HG02642 (cell line): Measurements from ENCODE around the gene GNA12.

Experiments
- ATAC-seq: cut with Tn5 transposase; IDR thresholded peaks from one replicate; pipeline ENCODE4 v1.9.1; 2021; ENCODE audit warnings: mild to moderate bottlenecking; ENCODE audit not compliant: unreplicated experiment, poor library complexity

GNA12 gene

DNA sequence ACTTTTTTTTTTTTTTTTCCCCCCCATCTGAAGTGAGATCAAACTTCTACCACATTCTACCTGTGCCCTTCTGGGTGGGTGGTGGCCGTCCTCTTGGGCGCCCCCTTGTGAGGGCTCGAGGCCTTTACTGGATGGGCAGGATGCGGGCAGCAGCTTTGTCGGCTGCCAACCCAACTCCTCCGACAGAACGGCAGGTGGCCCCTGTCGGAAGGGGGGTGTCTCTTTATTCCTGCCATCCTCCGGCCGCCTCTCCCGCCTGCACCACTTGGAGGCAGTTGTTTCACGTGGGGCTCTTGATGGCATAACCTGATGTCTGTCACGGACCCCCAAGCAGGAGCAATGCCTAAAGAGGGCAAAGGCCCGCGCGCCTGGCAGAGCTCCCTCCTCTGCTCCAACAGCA, 125.1 kb downstream of the GNA12 start:
- no peak for ATAC-seq

DNA sequence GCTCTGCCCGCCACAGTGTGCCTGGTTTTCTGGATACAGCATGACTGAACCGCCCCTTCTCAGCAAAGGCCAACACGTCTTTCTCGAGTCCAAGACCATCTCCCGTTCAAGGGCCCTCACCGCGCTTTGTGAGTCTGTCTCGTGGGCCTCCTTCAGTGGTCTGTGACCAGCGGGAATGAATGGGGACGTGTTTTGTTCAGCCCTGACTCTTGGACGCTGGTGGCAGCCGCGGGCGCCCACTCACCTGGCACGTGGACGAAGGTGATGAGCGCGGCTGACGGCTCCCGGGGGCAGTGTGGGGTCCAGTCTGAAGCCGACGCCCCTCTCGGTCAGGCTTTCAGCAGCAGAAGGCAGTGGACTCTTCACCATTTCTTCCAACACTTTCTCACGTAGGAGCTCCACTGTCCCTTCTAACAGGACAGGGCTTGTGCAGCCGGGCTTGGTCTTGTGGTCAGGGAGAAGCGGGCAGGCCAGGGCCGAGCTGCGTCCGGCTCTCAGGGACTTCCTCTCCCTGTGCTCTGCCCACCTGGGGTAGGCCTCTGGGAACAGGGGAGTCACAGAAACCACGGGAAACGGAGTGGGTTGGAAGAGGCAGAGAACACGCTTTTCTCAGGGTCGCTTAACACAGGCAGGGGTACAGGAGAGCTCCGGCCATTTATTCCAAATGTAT, 125.7 kb downstream of the GNA12 start:
- ATAC-seq, result no peak

DNA sequence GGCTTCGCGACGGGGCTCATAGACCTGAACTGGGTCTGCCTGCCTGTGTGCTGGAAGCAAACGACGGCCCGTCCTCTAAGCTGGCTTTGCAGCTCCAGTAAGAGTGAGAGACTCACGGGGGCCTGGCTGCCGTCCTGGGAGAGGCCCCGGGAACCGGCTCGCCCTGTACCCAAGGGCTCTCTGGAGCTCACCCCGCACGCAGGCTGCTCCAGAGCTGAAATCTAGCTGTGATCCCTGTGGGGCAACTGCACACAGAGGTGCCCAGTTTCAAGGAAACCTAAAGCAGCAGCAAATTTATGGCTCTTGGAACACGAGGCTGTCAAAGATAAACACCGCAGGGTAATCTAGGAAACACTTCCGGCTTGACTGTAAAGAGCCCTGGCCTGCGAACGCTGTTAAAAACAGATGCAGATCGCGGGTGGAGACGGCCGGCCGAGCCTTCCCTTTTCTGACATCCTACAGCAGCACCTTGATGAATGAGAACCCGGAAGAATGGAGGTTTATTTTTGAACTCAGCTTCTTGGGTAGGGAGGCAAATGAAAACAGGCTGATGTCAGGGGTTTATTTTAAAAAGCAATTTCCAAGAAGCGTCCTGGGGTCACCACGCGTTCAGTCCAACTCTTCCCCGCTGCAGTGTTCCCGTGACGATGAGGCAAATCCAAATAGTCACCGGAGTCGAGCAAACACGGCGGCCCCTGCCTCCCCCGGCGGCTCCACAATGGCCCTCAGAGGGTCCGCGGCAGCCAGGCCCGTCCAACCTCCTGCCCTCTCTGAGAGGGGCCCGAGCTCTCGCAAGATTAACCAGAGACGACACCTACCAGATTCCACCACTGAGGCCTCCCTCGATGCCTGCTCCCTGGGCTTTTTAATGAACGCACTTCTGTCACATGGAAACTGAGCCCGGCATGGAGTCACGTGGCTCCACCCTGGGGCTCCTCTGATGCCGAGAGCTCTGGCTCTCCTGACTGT, 126.5 kb downstream of the GNA12 start:
- no peak for ATAC-seq

DNA sequence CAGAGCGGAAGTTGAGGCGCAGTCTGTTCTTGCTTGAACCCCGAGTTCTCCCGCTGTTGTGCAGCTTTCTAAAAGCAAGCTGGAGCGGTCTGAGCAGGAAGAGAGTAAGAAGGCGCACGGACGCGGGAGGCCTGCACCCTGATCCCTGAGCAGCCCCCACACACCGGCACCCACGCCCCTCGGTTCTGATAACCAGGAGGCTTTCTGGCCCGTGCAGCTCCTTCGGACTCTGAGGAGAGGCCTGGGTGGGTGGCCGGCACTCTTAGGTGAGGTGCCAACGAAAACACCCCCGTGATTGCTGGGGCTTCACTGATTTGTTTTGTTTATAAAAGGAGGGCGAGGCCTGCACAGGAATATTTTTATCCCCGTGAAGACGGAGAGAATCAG, 127.2 kb downstream of the GNA12 start:
- no peak for ATAC-seq

DNA sequence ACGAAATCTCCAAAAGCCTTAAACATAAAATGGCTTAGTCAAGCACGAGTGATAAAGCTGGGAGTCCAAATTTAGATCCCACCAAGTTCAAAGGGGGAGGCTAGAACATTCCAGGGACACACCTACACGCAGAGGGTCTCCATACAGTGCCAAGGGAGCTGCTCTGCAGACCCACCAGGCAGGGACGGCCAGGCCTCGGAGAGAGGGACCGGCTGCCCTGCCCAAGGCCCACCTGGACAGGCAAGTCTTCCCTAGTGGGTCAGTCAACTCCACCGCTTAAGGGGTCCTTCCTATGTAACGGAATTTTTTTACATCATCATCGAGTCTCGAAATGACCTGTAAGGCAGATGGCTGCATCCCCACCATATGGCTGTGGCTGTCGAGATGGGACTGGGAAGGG, 127.6 kb downstream of the GNA12 start:
- no peak for ATAC-seq

DNA sequence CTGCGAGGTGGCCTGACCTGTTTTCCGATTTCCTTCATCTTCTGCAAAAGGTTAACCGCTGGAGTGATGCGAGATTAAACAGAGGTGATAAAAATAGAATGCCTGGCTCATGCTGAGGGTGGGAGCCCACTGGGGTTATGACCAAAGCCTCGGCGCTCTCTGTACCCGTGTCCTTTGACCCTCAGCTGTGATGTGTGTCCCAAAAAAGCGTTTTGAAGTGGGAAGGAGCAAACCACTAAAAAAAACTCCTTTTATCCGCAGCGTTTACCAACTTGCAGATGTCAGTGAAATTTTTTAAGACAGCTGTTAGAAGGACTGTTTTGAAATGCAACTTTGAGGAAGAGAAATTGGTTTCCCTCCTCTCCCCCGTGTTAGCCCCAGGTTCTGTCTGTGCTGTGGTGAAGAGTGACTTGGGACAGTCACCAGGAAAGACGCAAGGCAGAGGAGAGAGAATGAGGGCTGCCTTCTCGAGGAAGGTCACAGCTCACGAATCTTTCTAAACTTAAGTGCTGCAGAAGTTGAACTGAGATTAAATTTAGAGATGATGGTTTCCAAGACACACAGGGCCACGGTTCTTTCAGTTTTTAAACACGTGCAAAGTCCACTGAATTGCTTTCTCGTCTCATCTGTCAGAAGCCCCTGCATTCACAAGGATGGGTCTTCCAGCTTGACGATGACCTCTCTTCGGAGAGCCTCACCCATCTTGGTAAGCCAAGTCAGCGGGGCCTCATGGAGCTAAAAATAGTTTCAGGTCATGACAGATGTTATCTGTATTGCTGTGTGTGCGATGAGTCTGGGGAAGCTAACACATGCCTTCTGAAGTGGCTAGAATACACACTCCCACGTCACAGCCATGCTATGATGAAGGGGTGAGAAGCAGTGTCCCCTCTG, 128.5 kb downstream of the GNA12 start:
- ATAC-seq, result no peak

DNA sequence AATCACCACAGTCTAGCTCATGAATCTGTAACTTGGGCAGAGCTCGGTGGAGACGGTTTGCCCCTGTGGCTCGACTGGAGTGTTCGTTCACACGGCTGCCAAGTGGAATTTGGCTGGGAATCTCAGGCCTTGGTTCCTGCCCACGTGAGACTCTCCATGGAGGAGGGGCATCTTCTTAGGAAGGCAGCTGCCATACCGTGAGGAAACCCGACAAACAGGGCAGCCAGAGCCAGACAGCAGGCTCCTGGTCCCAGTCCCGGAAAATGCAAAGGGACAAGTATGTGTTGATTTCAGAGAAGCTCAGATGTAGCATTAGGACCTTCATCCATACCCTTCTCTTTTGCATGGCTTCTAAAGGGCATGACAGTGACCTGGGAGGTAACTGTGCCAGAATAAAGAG, 129.5 kb downstream of the GNA12 start:
- no peak for ATAC-seq

DNA sequence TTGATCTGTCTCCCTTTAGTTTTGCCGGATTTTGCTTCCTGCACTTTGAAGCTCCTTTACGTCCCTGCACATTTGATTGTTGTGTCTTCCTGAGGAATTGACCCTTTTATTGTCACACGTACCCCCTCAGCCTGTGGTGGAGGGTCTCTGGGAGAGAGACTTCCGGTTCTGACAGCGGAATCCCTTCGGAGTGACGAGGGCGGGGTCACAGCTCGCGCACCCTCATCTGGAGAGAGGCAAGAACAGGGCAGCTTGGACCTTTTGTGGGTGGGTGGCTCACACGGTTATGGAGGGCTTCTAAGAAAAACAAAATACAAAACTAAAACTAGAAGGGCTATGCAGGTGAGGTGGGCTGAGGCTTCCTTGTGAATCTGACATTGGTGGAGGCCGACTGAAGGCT, 130.1 kb downstream of the GNA12 start:
- no peak for ATAC-seq

DNA sequence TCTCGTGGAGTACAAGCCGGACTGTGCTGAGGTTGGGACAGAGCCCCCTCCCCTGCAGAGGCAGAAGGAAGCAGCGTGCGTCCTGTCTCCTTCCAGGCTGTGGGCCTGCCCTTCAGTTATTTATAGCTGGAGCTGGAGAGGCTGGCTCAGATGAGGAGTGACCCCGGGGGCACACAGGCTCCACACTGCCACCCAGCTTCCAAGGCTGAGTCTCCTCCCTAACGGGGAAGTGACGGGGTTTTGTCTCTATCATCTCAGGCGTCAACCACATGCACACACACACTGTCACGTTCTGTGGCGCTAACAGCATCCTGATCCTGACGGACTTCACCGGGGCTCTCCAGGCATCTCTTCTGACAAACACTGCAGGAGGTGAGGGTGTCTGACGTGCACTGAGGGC, 130.7 kb downstream of the GNA12 start:
- no peak for ATAC-seq

DNA sequence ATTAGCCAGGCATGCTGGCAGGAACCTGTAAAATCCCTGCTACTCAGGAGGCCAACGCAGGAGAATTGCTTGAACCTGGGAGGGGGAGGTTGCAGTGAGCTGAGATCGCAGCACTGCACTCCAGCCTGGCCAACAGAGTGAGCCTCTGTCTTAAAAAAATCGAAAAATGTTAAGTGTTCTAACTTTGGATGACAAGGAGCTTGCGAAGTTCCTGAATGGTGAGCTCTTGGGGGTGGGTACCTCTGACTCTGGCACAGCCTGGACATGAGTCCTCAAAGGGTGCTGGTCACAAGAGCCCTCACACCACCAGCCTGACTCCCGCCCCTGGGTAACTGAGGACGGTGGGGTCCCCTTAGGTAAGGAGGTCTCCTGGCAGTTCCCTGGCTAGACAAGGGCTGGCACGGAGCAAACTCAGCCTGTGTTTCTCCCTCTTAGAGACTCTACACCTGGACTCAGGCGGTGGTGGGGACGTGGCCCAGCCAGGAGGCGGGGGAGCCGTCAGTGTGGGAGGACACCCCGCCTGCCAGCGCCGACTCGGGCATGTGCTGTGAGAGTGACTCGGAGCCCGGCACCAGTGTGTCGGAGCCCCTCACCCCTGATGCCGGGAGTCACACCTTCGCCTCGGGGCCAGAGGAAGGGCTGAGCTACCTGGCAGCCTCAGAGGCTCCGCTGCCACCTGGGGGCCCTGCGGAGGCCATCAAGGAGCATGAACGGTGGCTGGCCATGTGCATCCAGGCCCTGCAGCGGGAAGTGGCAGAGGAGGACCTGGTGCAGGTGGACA, 132.0 kb downstream of the GNA12 start:
- ATAC-seq, result no peak

DNA sequence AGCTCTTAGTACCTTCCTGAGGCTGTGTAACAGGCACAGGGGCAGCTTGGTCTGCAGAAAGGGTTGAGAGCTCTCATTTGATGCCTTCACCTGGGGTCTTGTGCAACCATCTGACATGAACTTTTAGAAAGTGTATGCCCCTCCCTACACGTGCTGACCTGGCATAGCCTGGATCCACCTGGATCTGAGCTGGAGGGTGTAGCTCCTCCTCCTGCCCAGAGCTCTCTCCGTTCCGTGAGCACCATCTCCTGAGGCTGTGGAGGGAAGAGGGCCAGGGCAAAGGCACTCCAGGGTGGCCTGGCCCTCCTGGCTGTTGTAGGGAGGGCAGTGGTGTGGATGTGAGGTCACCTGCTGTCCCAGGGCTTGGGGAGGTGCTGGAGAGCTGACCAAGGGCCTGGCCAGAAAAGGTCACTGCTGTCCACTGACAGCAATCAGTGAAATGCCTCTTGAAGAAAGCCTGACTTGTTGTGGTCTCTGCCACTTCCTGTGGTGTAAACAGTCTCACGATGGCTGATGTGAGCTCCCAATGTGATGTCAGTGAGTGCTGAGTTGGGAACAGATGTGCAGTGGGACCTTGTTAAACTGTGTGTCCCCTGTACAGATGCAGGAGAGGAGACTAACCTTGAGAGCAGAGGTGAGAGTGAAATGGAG, 133.1 kb downstream of the GNA12 start:
- ATAC-seq, result no peak

DNA sequence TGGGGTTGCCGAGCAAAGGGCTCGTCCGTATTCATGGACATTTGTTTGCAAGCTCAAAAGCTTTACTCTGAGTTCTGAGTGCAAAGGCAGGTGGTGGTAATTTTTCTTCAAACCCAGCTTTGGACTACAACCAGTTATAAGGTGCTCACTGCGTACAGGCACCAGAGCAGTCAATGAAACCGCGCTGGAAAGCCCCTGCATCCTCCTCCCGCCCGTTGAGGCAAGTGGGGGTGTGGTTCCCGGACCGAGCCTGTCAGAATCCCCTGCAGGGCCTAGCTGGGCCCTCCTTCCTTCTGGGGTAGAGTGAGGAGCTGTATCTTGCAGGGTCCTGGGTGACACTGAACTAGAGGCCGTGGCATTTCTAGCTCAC, 133.8 kb downstream of the GNA12 start:
- ATAC-seq, result peak; percentile 62

DNA sequence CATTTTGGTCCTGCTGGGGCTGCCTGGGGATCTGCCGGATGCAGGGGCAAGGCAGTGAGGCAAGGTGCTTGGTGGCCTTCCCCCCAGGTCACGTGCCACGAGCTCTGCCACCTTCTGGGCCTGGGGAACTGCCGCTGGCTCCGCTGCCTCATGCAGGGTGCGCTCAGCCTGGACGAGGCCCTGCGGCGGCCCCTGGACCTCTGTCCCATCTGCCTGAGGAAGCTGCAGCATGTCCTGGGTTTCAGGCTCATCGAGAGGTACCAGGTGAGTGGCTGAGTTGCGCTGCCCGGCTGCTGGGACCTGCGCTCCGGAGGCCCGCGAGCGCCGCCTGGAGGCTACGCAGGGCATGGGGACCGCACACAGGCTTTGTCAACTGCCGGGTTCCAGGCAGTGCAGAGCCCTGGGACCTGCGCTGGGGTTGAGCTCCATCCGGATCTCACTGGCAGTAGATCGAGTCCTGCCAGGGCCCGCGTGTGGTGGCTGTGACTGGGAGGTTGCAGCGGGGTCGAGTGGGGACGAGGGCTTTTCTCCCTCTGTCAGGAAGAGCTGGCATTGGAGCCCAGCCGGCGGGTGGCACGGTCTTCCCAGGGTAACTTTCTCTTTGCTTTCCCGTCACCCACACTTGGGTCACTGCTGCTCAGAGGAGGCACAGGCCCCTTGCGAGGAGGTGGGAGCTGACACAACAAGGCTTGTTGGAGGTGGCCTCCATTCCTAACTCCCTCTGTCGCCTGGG, 134.4 kb downstream of the GNA12 start:
- ATAC-seq, result peak; percentile 79

DNA sequence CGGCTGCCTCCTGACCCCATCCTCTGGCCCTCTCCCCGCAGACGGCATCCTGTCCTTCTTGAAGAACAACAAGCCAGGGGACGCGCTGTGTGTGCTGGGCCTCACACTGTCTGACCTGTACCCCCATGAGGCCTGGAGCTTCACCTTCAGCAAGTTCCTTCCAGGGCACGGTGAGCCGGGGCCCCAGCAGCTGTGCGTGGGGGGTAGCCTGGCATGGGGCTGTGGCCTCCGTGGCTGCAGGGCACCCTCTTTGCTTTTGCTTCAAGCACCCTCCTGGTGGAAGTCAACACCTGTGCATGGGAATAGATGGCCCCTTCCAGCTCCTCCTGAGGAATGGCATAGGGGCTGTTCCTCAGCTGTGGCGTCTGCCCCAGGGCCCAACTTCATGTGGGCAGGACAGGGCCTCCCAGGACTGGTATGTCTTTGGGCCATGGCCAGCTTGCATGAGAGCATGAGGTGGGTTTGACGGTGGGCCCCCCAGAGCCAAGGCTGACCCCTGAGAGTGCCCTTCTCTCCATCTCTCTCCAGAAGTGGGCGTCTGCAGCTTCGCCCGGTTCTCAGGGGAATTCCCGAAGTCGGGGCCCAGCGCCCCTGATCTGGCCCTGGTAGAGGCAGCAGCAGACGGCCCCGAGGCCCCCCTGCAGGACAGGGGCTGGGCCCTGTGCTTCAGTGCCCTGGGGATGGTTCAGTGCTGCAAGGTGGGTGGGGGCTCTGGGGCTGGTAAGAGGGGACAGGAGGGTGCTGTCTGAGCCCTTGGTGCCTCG, 135.4 kb downstream of the GNA12 start:
- no peak for ATAC-seq

DNA sequence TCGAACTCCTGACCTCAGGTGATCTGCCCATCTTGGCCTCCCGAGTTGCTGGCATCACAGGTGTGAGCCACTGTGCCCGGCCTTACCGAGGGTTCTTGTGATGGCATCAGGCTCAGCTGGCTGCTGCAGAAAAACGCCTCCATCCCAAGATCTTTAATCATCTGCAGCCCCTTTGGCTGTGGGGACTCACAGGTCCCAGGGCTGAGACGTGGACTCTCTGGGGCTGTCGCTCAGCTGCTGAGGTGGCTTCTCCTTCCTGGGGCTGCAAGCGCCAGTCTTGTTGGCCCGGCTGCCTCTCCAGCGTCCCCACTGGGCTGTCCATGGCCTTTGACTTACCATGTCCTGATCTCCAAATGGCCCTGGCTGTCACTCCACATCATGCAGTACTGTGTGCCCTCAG, 136.1 kb downstream of the GNA12 start:
- ATAC-seq, result no peak

DNA sequence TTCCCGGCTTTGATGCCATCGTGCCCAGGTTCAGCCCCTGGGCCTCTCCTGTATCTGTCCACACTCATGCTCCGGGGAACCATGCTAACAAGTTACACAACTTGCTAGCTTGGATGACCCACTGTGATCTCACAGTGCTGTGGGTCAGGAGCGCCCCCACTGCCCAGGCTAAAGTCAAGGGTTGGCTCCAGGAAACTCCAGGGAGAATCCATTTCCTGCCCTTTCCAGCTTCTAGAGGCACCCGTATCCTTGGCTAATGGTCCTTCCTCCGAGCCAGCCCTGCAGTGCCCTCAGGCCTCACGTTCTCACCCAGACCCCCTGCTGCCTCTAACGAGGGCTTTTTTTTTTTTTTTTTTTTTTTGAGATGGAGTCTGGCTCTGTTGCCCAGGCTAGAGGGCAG, 136.6 kb downstream of the GNA12 start:
- ATAC-seq, result no peak

DNA sequence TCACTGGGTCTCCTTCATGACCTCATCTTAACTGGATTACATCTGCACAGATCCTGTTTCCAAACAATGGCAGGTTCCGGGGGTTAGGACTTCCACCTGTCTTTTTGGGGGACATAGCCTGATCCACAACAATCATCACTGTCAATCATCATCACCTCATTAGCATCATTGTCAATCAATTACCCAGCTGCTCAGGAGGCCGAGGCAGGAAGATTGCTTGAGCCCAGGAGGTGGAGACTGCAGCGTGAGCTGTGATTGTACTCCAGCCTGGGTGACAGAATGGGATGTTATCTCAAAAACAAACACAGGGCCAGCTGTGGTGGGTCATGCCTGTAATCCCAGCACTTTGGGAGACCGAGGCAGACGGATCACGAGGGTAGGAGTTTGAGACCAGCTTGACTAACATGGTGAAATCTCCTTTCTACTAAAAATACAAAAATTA, 137.4 kb downstream of the GNA12 start:
- no peak for ATAC-seq
